GM19463 (cell line): Measurements from ENCODE around the gene CDHR2.
"Not testable (repeated sequence)": the region's sequence is repeated elsewhere in the genome, so short reads cannot be mapped to it uniquely, and the experiment has no call there.

Experiments used
- ATAC-seq: cut with Tn5 transposase; IDR thresholded peaks from one replicate; pipeline ENCODE4 v1.9.1; 2021; ENCODE audit warnings: mild to moderate bottlenecking, moderate library complexity; ENCODE audit not compliant: unreplicated experiment

Gene CDHR2

DNA sequence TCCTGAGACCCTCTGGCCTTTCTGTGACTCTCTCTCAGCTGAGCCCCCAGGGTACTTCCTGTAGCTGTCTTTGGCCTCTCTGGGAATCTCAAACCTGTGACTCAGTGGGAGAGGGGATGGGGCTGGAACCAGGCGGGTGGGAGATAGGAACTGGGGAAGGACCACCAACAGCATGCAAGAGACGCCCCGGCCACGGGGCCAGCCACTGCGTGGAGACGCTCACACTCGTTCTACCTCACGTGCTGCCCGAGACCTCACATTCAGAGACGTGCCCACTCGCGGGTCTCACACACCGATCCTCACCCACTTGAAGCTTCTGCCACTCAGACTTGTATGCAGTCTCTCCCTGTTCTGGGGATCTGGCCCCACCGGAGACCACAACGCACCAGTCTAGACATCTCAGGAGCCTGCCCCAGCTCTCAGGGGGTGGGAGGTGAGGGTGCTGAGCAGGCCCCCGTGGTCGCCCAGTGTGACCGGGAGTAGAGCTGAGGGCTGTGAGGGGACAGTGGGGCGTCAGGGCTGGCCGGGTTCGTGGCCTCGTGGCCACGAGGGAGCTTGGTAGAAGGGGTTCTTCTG lies 47.0 kb downstream of the CDHR2 start:
- no peak for ATAC-seq

DNA sequence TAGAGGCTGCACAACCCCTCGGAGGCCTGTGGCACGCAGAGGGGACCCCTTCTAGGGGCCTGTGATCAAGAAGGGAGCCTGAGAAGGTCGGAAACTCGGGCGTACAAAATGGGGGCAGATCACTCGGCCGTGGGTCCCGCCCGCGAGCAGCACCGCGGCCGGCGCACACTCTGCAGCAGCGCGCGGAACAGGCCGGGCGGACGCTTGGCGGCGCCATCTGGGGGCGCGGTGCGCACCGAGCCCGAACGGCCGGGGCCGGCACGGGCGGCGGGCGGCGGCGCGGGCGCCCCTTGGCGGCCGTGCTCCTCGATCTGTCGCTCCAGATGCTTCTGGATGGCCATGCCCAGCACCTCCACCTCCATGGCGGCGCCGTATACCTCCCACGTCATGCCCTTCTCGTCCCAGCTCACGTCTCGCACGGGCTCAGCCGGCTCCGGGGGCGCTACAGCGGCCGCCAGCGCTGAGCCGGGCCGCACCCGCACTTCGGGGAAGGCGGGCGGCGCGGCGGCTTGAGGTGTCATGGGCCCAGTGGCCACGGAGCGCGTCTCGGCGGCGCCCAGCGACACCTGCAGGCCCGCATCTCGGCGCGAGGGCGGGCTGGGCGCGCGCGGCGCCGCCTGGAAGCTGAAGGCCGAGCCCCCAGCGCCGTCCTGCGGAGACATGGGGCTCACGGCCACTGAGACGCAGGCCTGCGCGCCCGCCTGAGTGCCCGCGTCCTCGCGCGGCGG lies 47.7 kb downstream of the CDHR2 start:
- ATAC-seq = peak; percentile 60

DNA sequence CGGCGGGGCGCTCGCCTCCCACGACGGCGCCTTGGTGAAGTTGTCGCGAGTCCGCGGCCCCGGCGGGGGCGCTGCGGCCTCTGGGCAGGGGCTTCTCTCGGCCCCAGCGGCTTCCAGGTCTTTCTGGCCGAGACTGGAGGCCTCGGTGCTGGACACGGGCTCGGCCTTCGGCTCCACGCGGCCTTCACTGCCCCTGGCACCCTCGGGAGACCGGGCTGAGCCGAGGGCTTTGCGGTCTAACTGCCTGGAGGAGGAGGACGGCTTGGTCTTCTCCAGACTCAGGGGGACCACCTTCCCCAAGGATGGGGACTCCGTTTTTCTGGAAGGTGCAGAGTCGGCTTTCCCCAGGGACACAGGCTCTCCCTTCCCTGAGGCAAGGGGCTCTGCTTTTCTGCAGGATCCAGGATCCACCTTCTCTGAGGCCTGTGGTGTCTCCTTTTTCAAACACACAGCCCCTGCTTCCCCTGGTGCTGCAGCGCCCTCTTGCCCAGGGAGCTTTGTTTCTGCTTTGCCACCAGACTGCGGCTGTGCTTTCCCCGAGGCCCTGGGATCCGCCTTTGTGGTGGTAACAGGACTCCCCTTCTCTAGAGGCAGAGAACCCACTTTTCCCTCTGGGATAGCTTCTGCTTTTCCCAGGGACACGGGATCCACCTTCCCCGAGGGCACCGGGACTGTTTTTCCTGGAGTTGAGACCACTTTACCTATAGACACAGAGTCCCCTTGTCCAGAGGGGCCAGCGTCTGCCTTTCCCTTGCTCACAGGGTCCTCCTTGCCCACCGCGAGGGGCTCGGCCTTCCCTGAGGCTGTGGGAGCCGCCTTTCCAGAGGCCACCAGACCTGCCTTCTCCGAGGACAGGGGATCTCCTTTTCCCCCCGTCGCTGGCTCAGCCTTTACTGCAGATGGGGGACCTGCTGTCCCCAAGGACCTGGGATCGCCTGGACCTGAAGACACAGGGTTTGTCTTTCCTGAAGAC lies 48.6 kb downstream of the CDHR2 start:
- ATAC-seq = no peak

DNA sequence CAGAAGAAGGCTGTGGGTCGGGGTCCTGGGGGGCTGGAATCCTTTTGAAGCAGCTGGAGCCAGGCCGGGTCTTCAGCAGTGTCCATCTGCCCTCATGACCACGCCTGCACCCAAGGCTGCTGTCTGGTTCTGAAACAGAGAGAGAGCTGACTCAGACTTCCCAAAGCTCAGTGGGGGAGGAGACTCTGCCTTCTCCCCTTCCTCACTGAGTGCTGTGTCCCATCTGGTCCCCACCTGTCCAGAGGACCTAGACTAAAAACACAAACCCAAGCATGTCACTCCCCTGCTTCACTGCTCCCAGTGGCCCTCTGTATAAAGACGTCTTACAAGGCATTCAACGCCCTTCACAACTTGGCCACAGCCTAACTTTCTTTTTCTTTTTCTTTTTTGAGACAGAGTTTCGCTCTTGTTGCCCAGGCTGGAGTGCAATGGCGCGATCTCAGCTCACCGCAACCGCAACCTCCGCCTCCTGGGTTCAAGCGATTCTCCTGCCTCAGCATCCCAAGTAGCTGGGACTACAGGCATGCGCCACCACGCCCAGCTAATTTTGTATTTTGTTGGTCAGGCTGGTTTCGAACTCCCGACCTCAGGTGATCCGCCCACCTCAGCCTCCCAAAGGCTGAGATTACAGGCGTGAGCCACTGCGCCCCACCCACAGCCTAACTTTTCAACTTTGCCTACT lies 50.7 kb downstream of the CDHR2 start:
- ATAC-seq = not testable (repeated sequence)

DNA sequence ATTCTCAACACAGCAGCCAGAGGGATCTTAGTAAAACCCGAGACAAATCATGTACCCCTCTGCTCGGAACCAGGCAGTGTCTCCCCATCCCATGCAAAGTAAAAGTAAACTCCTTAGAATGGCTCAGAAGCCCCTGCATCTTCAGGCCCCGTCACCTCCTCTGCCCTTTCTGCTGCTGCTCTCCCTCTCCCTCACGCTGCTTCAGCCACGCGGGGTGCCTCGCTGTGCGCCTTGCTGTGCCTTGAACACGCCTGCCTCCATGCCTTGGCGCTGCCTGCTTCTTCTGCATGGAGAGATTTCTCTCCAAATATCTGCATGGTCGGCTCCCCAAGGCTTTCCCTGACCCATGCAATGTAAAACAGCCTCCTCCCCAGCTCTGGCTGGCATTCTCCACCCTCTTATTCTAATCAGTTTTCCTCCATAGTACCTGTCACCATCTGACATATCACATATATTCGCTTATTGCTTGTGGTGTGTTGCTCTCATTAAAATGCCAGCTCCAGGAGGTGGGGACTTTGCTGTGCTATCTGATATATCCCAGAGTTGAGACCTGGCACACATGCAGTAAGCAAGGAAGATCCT lies 52.9 kb downstream of the CDHR2 start:
- ATAC-seq = no peak

DNA sequence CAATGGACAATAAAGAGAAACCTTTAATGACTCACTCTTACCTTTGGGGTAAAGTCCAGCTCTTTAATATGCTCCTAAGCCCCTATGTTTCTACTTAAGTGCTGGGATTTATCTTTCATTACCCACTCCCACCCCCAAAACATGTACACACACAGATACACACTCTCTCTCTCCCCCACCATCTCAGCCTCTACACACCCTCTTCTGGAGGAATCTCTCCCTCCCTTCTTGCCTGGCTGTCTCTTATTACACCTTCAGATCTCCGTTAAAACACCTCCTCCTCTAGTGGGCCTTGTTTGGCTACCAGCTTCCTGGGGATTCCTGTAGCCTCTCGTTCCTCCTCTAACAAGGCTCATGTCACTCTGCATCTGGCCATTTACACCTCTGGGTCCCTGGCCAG lies 53.9 kb downstream of the CDHR2 start:
- no peak for ATAC-seq

DNA sequence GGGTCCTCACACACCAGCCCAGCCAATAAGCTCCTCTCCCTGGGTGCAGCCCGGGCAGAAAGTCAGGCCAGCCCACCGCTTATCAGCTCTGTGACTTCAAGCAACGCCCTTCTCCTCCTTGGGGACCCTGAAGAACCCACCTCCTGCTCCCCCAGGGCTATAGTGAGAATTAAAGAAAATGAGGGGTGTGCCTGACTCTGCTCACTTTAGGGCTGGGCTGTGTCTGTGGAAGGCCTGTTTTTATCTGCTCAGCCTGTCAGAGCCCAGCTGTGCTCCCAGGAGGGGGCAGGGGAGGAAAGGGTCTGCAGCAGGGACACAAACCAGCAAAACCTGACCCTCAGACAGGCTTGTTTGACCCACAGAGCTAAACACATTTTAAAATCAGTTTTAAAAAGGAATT lies 56.9 kb downstream of the CDHR2 start:
- ATAC-seq = no peak

DNA sequence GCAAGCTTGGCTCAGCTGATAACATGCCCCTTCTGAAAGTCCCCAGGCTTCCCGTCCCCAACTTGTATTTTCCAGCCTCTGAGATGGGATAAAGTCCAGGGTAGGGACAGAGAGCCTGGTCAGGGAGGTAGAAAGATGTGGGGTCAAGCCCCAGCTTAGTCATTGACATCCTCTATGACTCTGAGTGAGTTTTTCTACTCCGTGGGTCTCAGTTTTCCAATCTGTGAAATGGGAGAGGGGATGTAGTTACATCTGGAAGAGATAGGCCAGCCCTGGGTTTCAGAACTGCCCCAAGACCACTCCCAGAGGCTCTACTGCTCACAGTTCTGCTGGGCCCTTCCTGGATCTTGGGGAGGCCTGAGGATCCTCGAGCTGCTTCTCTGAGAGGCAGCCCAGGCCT lies 57.7 kb downstream of the CDHR2 start:
- ATAC-seq = no peak

DNA sequence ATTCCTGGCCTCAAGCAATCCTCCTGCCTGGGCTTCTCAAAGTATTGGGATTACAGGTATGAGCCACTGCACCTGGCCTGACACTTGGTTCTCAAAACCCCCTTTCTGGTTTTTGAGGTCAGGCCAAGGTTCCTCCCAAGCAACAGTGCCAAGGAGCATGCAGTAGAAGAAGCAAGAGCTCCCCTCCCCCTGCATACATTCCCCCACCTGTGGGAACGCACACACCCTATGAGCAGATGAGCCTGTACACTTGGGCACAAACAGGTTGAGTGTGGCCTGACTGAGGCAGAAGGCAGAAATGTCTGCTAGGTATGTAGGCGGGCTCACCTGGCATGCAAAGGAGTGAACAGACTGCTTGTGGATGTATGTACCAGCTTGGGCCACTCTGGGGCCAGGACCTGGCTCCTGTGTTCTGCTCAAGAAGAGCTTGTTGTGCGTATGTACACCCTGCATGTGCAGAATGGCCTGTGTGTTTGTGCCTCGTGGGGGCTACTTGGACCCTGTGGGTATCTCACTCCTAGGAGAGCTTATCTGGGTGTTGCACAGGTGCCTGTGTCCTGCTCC lies 59.1 kb downstream of the CDHR2 start:
- no peak for ATAC-seq

DNA sequence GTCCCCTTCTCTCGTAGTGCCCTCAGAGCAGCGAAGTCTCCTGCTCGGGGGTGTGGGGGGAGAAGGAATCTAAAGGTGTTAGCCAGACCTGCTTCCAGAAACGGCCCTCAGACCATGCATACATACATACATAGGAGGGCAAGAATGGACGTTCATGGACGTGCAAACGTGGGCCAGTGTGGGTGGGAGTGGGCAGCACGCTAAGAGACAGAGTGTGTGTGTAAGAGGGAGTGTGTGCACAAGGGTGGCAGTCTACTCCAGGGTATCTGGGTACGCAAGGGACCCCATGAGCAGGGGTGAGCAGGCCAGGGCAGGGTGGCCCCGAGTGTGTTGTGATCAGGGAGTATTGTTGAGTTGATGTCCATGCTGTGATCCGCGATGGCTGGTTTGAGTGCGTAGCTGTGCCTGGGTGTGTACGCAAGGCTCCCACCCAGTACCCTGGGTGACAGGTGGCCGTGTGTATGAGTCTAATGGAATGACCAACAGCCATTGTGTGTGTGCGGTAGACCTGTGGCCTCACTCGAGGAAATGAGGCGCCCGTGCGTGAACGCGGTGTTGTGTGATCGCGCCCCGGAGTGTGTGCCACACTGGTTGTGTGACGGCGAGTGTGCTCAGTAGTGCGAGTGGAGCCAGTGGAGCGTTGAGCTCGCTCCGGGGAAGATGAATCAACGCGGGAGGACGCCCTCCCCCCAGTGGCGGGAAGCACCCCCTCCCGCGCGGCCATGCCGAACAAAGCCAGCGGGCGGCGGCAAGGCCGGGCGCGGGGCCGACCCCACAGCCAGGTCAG lies 60.0 kb downstream of the CDHR2 start:
- ATAC-seq = peak; percentile 24

DNA sequence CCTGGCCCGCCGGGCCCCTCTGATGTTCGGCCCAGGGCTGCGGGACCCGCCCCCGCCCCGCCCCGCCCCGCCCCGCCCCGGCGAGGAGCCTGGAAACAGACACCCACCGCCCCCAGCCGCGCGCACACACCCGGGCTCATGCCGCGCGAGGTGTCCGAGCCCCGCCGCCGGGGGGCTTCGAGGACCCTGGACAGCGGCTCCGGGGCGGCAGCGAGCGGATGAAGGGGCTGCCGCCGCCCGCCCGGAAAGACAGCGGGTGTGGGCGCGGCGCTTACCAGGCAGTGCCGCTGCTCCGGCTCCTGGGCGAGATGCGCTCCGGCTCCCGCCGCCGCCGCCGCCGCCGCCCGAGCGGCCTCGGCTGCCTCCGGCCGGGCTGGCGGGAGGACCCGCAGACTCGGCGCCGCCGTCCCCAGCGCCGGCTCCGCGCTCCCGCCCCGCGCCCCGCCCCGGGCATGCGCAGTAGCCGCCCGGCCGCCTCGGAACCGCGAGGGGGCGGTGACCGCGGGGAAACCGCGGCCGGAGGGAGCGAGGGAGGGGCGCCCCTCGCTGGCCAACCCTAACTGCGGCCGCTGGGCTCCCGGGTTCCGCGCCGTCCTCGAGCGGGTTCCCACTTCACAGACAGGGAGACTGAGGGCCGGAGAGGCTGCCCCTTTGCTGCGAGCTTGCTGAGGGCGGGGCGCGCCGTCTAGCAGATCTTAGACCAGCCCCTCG lies 60.7 kb downstream of the CDHR2 start, which contains the start of gene GPRIN1:
Gene GPRIN1 (minus strand): TSS at position 433 of the 711 bp plus-strand sequence. CDS start 10,322 bp downstream, outside the sequence.
- peak; percentile 76 for ATAC-seq

DNA sequence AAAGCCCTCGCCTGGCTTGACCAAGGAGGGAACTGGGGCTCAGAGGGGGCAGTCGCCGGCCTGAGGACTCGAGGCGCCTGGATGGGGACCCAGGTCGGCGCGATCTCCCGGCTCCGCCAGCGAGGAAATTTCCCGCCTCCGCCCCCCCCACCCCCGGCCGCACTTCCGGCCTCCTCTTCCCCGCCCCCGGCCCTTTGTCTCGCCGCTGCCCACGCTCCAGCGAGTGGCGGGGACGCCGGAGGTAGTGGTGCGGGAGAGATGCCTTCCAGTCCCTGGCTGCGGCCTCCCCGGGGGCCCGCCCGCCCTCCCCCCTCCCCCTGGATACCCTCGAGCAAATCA lies 61.3 kb downstream of the CDHR2 start:
- ATAC-seq = no peak

DNA sequence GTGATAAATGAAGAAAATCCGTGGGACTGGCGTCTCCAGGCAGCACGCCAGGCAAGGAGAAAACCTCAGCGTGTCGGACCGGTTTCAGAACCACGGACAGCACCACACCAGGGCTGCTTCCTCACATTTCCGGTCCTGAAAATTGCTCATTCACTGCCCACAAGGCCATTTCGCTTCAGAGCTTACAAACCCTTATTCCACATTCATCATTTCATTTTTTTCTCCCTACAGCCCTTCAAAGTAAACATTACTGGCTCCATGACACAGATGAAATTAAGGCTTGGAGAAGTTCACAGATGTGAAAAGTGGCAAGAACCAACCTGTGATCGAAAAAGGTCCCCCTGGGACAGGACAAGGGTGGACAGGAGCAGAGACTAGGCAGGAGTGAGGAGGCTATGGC lies 62.3 kb downstream of the CDHR2 start:
- ATAC-seq = no peak

DNA sequence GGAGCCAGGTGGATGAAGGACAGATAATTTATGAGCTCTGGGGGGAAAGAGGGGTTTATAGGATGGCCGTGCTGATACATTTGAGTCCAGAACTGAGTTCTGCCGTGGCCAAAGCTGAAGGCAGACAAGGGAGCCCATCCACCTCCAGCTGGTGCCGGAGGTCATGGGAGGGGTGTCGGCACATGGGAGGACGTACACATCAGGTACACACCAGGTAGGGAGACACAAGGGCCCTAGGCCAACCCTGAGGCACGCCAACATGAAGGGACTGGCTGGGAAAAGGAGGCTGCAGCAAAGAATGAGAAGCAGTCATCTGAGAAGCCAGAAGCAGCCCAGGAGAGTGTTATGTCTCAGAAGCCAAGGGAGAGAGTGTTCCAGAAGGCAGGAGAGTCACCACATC lies 62.9 kb downstream of the CDHR2 start:
- no peak for ATAC-seq

DNA sequence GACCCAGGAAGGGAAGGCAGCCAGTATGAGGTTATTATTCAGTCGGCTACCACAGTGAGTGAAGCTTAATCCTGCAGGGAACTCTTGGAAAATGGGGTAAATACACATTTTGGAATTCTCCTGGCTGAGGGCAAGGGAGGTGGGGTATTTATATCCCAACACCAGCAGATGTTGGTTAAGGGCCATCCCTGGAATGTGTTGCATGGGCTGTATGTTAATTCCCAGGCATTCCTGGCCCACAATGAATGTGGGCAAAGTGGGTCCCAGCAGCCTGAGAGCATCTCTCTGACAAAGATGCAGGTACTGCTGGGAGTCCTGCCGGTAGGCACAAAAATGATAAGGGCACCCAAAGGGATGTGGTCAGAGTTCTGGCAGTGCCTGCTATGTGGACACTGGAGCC lies 63.7 kb downstream of the CDHR2 start:
- ATAC-seq = no peak

DNA sequence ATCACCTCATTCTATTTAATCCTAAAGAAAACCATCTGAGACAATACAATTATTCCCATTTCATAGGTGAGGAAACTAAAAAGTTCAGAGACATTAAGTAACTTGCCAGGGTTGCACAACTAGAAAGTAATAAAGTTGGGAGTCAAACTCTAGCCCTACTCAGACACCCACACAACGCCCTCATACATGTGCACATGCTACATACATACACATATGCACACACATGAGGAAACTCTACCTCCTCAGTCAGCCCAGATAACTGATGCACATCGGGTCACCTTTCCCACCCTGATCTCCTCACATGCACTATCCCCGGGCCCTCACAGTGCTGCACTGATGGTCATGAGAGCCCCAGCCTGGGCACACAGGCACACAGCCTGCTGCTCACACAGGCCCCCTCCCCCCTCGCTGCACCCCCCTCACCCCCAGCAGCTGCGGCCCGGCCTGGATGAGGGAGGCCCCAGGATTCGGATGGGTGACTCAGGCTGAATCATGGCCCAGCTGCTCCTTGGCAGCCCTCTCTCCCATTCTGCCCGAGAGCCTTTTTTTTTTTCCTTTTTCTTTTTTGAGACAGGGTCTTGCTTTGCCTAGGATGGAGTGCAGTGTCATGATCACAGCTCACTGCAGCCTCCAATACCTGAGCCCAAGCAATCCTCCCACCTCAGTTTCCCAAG lies 65.8 kb downstream of the CDHR2 start:
- no peak for ATAC-seq

DNA sequence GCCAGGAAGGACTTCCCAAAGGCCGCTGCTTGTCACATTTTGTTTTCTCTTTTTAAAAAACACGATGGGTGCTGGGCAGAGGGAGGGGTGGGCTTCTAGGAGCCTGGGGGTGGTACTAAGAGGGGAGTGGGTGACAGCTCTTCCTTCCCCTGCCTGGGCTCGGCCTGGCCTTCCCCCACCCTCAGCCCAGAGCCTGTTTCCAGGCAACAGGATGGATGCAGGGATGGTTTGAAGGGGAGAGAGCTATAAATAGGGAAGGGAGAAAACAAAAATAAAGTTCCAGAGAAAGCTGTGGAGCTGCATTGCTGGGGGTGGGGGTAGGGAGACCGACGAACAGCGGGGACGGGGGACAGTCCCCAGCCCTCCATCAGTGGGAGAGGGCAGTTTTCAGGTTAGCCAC lies 67.4 kb downstream of the CDHR2 start:
- no peak for ATAC-seq

DNA sequence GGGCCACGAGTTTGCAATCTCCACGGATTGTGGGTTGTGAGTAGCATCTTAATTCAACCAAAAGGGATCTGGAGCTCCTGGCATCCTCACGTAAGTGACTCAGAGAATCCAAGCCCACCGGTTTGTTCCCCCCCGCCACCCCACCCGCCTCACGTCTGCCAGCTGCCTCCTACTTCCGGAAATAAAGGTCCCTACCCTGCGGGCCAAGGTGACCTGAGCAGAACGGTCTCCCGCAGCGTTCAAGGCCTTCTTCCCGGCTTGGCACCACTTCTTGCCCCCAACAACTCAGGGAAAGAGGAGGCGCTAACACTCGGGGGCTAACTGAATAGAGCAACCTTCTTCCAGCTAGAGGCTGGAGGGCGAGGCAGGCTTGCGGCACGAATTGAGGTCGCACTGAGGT lies 69.6 kb downstream of the CDHR2 start:
- no peak for ATAC-seq

DNA sequence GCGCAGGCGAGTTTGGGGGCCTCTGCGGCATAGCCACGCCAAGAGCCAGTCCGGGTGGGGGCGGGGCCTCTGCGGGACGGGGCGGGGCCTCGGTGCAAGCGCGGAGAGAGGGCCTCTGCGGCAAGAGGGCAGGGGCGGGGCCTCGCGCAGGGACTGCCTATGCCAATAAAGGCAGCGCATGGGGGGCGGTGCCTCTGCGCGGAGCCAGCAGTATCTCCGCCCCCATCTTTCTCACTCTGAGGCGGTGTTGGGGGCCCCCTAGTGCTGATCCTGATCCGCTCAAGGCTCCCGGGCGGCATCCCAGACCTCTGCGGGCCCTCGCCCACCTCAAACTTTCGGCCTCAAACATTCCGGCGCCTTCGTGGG lies 70.0 kb downstream of the CDHR2 start:
- ATAC-seq = no peak
